H9 (cell line): ENCODE data around the gene NEURL1. TPM values are rescaled to one million over a fixed set of nuclear protein-coding genes. Genes with fewer than 3 reads are reported as not detected.

ENCODE experiments used
- DNase-seq: peaks from one replicate; pipeline ENCODE4 v3.0.0-alpha.2; 2017
- H2AFZ ChIP-seq: one replicate; pipeline ENCODE4 v1.6.1; 2013; ENCODE audit warnings: mild to moderate bottlenecking, low read length, control low read depth, moderate library complexity
- H2AK5ac ChIP-seq: 2 replicates; pipeline ENCODE4 v1.6.1; 2013; ENCODE audit warnings: low read length, control low read depth, mixed read lengths; ENCODE audit not compliant: insufficient read length
- H2BK120ac ChIP-seq: one replicate; pipeline ENCODE4 v1.6.1; 2013; ENCODE audit warnings: low read depth, mild to moderate bottlenecking, low read length, control low read depth, inconsistent platforms; ENCODE audit not compliant: poor library complexity, severe bottlenecking
- H2BK12ac ChIP-seq: 2 replicates; pipeline ENCODE4 v1.6.1; 2013; ENCODE audit warnings: low read length, control low read depth, mixed read lengths, low read depth; ENCODE audit not compliant: insufficient read length
- H2BK15ac ChIP-seq: 2 replicates; pipeline ENCODE4 v1.6.1; 2013; ENCODE audit warnings: low read depth, low read length, control low read depth
- H2BK20ac ChIP-seq: one replicate; pipeline ENCODE4 v1.6.1; 2013; ENCODE audit warnings: low read depth, mild to moderate bottlenecking, low read length, control low read depth, inconsistent platforms; ENCODE audit not compliant: poor library complexity, severe bottlenecking
- H2BK5ac ChIP-seq: 2 replicates; pipeline ENCODE4 v1.6.1; 2013; ENCODE audit warnings: low read length, control low read depth, mixed read lengths; ENCODE audit not compliant: insufficient read length
- H3K14ac ChIP-seq: 2 replicates; pipeline ENCODE4 v1.6.1; 2013; ENCODE audit warnings: low read length, control low read depth; ENCODE audit not compliant: insufficient read depth
- H3K18ac ChIP-seq: 2 replicates; pipeline ENCODE4 v1.6.1; 2013; ENCODE audit warnings: low read depth, mild to moderate bottlenecking, mixed read lengths, low read length, control low read depth; ENCODE audit not compliant: insufficient read length
- H3K23ac ChIP-seq: 2 replicates; pipeline ENCODE4 v1.6.1; 2013; ENCODE audit warnings: low read length, control low read depth, mixed read lengths, low read depth; ENCODE audit not compliant: insufficient read length
- H3K23me2 ChIP-seq: 2 replicates; pipeline ENCODE4 v1.6.1; 2013; ENCODE audit warnings: low read depth, mild to moderate bottlenecking, mixed read lengths, low read length, control low read depth; ENCODE audit not compliant: insufficient read length, poor library complexity, severe bottlenecking
- H3K27ac ChIP-seq: 2 replicates; pipeline ENCODE4 v1.5.1; 2013; ENCODE audit warnings: low read length, control low read depth, mixed read lengths, low read depth; ENCODE audit not compliant: insufficient read length
- H3K27me3 ChIP-seq: 2 replicates; pipeline ENCODE4 v1.6.1; 2013; ENCODE audit warnings: low read length, control low read depth, inconsistent platforms; ENCODE audit not compliant: insufficient read depth
- H3K4ac ChIP-seq: 2 replicates; pipeline ENCODE4 v1.6.1; 2013; ENCODE audit warnings: low read depth, mild to moderate bottlenecking, control low read depth, inconsistent platforms, low read length, moderate library complexity
- H3K4me1 ChIP-seq: 2 replicates; pipeline ENCODE4 v1.6.1; 2013; ENCODE audit warnings: low read length, control low read depth, inconsistent platforms; ENCODE audit not compliant: insufficient read depth
- H3K4me2 ChIP-seq: 2 replicates; pipeline ENCODE4 v1.6.1; 2013; ENCODE audit warnings: low read length, control low read depth, mixed read lengths; ENCODE audit not compliant: insufficient read length, insufficient read depth
- H3K56ac ChIP-seq: 2 replicates; pipeline ENCODE4 v1.6.1; 2013; ENCODE audit warnings: low read depth, mild to moderate bottlenecking, mixed read lengths, low read length, control low read depth; ENCODE audit not compliant: insufficient read length
- H3K79me1 ChIP-seq: 2 replicates; pipeline ENCODE4 v1.6.1; 2013; ENCODE audit warnings: low read depth, mild to moderate bottlenecking, moderate library complexity, low read length, control low read depth, inconsistent platforms; ENCODE audit not compliant: insufficient read depth, poor library complexity, severe bottlenecking
- H3K79me2 ChIP-seq: 2 replicates; pipeline ENCODE4 v1.6.1; 2013; ENCODE audit warnings: low read length, control low read depth, inconsistent platforms; ENCODE audit not compliant: insufficient read depth
- H3K9ac ChIP-seq: 2 replicates; pipeline ENCODE4 v1.6.1; 2013; ENCODE audit warnings: low read length, control low read depth, mixed read lengths; ENCODE audit not compliant: insufficient read length; ENCODE audit errors: extremely low read depth
- H3K9me3 ChIP-seq: one replicate; pipeline ENCODE4 v1.6.1; 2013; ENCODE audit warnings: low read depth, low read length, inconsistent platforms; ENCODE audit not compliant: control insufficient read depth
- H3T11ph ChIP-seq: one replicate; pipeline ENCODE4 v1.6.1; 2013; ENCODE audit warnings: mild to moderate bottlenecking, low read length, control low read depth, inconsistent platforms
- H4K20me1 ChIP-seq: one replicate; pipeline ENCODE4 v1.6.1; 2013; ENCODE audit not compliant: control insufficient read depth, insufficient read length, insufficient read depth
- H4K5ac ChIP-seq: 2 replicates; pipeline ENCODE4 v1.6.1; 2013; ENCODE audit warnings: low read depth, mild to moderate bottlenecking, mixed read lengths, low read length, control low read depth; ENCODE audit not compliant: insufficient read length
- H4K8ac ChIP-seq: replicated peaks from 2 replicates; pipeline ENCODE4 v1.6.1; 2013; ENCODE audit warnings: low read length, control low read depth, mixed read lengths, low read depth; ENCODE audit not compliant: insufficient read length
- H4K91ac ChIP-seq: 2 replicates; pipeline ENCODE4 v1.6.1; 2013; ENCODE audit warnings: low read depth, mild to moderate bottlenecking, moderate library complexity, mixed read lengths, low read length, control low read depth; ENCODE audit not compliant: insufficient read length
- H3K27ac Mint-ChIP-seq, 3 experiments: 2 replicates in 2 of 3; 3 replicates in 1 of 3; pipeline ENCODE4 v1.8.0; 2020 to 2021; ENCODE audit warnings: mixed read lengths in 3 of 3, mild to moderate bottlenecking in 1 of 3, moderate library complexity in 1 of 3
- H3K27me3 Mint-ChIP-seq: 2 replicates; pipeline ENCODE4 v1.8.0; 2021; ENCODE audit warnings: low read depth, mild to moderate bottlenecking, moderate library complexity, mixed read lengths
- H3K36me3 Mint-ChIP-seq, 3 experiments: 2 replicates in 2 of 3; 3 replicates in 1 of 3; pipeline ENCODE4 v1.8.0; 2020 to 2021; ENCODE audit warnings: low read depth in 3 of 3, mixed read lengths in 3 of 3; ENCODE audit not compliant: insufficient read depth in 1 of 3
- H3K4me1 Mint-ChIP-seq, 2 experiments: 2 replicates each; pipeline ENCODE4 v1.8.0; 2020; ENCODE audit warnings: mixed read lengths in 2 of 2
- H3K4me3 Mint-ChIP-seq, 2 experiments: 2 replicates in 1 of 2; 3 replicates in 1 of 2; pipeline ENCODE4 v1.8.0; 2020 to 2021; ENCODE audit warnings: mild to moderate bottlenecking in 2 of 2, mixed read lengths in 2 of 2, moderate library complexity in 1 of 2
- H3K9me3 Mint-ChIP-seq, 2 experiments: 2 replicates in 1 of 2; 3 replicates in 1 of 2; pipeline ENCODE4 v1.8.0; 2020; ENCODE audit warnings: mild to moderate bottlenecking in 2 of 2, mixed read lengths in 2 of 2, moderate library complexity in 1 of 2
- CTCF ChIP-seq: fragments of 200-600 bp; sonication (generic); conservative IDR thresholded peaks from 3 replicates; pipeline ENCODE4 v1.8.0; 2021; ENCODE audit warnings: antibody characterized with exemption, mild to moderate bottlenecking
- WGBS: extraction: QIAGEN DNeasy Blood & Tissue Kit; methylation state at CpG from one replicate; pipeline ENCODE4 v1.1.7; 2013; ENCODE audit warnings: missing lambda C conversion rate, low lambda C conversion rate, mixed read lengths; ENCODE audit not compliant: insufficient read length; ENCODE audit errors: extremely low coverage; 5-methylcytosine and 5-hydroxymethylcytosine counted together
- total RNA-seq: library from RNA; stranded (reverse); gene quantifications from 2 replicates; pipeline ENCODE4 v1.2.1, GENCODE V29; 2021

NEURL1 gene
- total RNA-seq, 1 experiment from 2014 or later, result 1.2 TPM

- Histone ChIP-seq H3K4me2 (no peak overlapping the region), H3K18ac (peak overlapping the region; percentile 40), H2AK5ac (no peak overlapping the region), H3K79me2 (no peaks in the 10 kb centered on the region), H3K27me3 (no peaks in the 10 kb centered on the region), H2BK12ac (no peak overlapping the region), H3T11ph (no peak overlapping the region), H3K9ac (no peak overlapping the region), H2BK15ac (no peak overlapping the region), H2BK20ac (no peak overlapping the region), H3K79me1 (no peaks in the 10 kb centered on the region), H2BK120ac (no peak overlapping the region), H4K8ac (no peak overlapping the region), H3K9me3 (no peaks in the 10 kb centered on the region), H4K20me1 (no peaks in the 10 kb centered on the region), H3K23ac (no peak overlapping the region), H3K4me1 (no peaks in the 10 kb centered on the region; the same call in 1 of the 2 replicates), H3K14ac (0 out of 2 replicates have a peak overlapping the region, but pooled peaks have one; percentile 37), H3K4ac (no peak overlapping the region), H3K56ac (no peak overlapping the region), H4K5ac (no peak overlapping the region), H3K27ac (no peak overlapping the region), H2BK5ac (no peak overlapping the region), H2AFZ (peak overlapping the region; percentile 34), H3K23me2 (no peaks in the 10 kb centered on the region), H4K91ac (no peak overlapping the region)
- Mint-ChIP-seq H3K27me3 (peaks cover 4% of the 10 kb centered on the region), H3K27ac (peak overlapping the region; percentile 18 to 80 (median 56); a peak in 4 of 7 replicates), H3K36me3 (no peaks in the 10 kb centered on the region), H3K9me3 (no peaks in the 10 kb centered on the region), H3K4me3 (no peak overlapping the region), H3K4me1 (peaks cover 14 to 24% of the 10 kb centered on the region in 2 experiments)
- WGBS, result no CpG with 5 or more reads among the region's 14 CpGs
- TF ChIP-seq CTCF, result no peak
- peak; percentile 64 for DNase-seq
Measured at GRCh38 chr10:103470761-103471653, 22.5 kb upstream of the NEURL1 start.
